Fibroblast of villous mesenchyme (primary cell): ENCODE measurements around the gene ZFYVE28. TPM values are rescaled to one million over a fixed set of nuclear protein-coding genes. Genes with fewer than 3 reads are reported as not detected.

Experiments used
- DNase-seq: peaks from one replicate; pipeline ENCODE4 v3.0.0-alpha.2; 2010; ENCODE audit warnings: low read depth
- H3K4me3 ChIP-seq: 2 replicates; pipeline ENCODE4 v1.5.1; 2011; ENCODE audit warnings: low read depth, mild to moderate bottlenecking, low read length
- CTCF ChIP-seq: IDR thresholded peaks from 2 replicates; pipeline ENCODE4 v1.5.1; 2012; ENCODE audit warnings: low read depth, mild to moderate bottlenecking, low read length; ENCODE audit not compliant: insufficient read depth
- total RNA-seq: library from RNA; depleted of rRNA; stranded (reverse); fragments of >200 nt; gene quantifications from 2 replicates; pipeline ENCODE4 v1.2.3, GENCODE V29; 2012

Gene ZFYVE28
- total RNA-seq, 1 donor: 12.1 TPM

DNA sequence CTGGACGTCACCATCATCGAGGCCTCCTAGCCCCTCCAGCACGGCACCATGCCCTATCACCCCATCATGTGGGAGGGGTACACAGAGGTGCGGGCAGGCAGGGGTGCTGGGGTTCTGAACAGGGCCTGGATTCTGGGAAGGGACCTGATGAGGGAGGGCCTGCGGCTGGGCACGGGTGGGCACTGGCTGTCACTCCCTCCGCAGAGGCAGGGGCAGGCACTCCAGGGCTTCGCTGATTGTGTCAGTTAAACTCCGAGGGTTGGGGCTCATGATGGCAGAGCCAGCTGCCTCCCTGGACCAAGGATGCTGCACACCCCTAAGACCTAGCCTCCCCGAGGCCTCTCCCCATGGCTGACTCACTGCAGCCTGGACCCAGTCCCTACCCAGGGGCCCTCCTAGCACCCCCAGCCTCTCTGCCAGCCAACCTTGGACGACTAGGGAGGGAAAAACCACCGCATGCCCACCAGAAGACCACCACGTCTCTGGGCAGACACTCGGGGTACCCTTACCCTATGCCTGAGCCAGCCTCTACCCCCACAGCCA is 45.9 kb downstream of the ZFYVE28 start:
- TF ChIP-seq CTCF: no peak
- no peak for DNase-seq
- no peak overlapping the region for H3K4me3 ChIP-seq

GRCh38 chr4:2371765-2372487 is 46.5 kb downstream of the ZFYVE28 start:
- no peak for TF ChIP-seq CTCF
- no peak for DNase-seq
- H3K4me3 ChIP-seq: no peak overlapping the region

DNA sequence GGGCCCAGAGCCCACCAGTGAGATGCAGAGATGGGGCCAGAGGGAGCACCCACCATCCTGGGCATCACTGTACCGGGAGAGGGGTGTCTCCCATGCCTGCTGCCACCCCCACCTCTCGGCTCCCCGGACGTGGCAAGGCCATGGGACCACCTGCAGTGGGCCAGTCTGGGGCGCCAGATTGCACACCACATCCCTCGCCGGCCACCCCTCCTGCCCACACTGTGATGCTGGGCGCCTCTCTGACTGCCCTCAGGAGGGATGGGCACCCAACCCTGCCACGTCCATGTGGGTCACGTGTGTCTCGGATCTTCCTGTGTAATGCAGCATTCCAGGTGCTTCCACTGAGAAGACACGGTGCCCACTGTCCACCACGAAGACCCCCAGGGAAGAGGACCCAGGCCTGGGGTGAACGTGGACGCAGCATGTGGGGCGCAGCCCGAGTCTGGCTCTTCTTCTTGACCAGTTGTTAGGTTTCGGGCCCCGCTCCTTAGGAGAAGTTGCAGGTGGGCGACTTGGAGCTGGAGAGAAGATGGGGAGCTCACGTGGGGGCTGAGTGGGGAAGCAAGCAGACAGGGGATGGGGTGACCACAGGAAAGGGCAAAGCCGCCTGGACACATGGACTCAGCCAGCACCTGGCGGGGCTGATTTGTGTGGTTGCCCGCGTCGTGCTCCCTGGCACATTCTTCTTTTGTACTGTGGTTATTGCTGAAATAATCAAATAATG is 47.7 kb downstream of the ZFYVE28 start:
- TF ChIP-seq CTCF: no peak
- H3K4me3 ChIP-seq: no peak overlapping the region
- no peak for DNase-seq

DNA sequence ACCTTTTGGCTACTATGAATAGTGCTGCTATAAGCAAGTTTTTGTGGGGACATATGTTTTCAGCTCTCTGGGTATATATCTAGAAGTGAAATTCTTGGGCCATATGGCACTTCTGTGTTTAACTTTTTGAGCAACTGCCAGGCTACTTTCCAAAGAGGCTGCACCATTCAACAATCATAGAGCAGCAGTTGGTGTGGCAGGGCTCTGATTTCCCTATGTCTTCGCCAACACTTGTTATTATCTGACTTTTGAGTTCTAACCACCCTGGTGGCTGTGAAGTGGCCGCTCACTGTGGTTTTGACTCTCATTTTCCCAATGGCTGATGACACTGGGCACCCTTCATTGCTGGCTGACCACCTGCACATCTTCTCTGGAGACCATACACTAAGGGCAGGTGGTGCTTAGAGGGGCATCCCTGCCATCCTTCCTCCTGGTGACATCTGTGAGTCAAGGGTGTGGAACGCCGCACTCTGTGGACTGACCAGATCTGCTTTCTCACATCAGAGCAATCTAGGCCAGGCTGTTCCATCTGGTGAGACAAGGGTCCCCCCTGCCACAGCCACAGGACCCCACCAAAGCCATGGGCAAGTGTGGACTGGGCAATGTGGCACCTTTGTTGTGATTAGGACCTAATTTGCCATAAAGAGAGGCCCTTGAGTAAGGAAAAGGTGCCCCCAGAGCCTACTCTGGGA is 49.6 kb downstream of the ZFYVE28 start:
- TF ChIP-seq CTCF: no peak
- no peak for DNase-seq
- H3K4me3 ChIP-seq: no peak overlapping the region

DNA sequence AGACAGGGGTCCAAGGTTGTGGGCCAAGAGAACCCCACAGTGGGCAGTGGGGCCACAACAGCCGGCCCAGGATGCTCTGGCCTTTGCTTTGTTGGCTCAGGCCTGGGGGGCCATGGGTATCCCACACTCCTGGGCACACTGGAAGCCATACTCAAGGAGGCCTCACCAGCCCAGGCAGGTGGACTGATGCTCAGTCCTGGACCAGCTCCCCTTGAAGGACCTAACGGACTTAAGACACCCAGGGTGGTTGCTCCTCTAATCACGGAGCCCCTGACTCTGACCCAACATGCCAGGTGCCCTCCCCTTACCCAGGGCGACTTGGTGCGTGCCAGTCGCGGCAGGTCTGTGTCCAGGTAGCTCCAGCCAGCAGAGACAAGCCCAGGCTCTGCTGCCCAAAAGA is 50.8 kb downstream of the ZFYVE28 start:
- H3K4me3 ChIP-seq: no peak overlapping the region
- DNase-seq: no peak
- TF ChIP-seq CTCF: no peak

DNA sequence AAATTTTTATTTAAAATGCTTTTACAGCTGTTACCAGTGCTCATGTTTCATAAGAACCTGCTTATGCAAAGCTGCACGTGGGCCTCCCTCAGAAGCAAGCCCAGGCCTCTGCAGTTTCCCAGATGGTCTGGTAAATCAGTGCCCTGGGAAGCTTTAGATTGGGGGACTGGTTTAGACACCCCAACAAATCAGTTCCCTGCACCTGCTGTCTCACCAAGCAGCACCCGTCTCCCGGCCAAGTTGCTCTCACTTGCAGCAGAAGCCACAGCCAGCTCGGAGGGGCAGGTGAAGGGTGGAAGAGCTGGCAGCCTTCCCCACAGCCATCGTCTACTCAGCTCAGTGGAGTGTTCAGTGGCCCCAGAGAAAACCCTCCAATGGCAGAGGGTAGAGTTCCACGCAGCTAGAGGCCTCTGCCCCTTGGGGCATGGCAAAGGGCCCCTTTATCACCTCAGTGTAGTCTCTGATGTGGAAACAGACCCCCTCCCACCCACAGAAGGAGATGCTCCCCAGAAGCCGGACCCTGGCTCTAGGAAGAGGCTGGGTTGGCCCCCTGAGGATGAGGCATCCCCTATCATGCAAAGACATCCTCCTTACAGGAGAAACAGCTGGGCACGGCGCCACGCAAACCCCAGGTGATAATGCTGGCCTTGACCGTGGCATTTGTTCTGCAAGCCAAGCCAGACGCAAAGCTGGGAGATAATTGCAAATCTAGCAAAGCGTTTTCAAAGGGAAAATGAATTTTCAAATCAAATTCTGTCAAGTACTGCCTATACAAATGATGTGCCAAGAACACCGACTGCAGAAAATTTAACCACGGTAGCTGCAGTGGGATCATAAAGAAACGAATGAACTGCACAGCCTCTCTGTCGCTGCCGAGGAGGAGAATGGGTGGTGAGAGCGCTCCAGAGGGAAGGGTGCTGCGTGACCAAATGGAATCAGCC is 51.9 kb downstream of the ZFYVE28 start:
- DNase-seq: no peak

More for the DNA sequence above, 51.9 kb downstream of the ZFYVE28 start:
- no peak overlapping the region for H3K4me3 ChIP-seq
- no peak for TF ChIP-seq CTCF
